GM19455 (cell line): Measurements from ENCODE around the gene SGCD.
"Not testable (repeated sequence)": the region's sequence is repeated elsewhere in the genome, so short reads cannot be mapped to it uniquely, and the experiment has no call there.

Source experiments
- ATAC-seq: cut with Tn5 transposase; IDR thresholded peaks from one replicate; pipeline ENCODE4 v1.9.1; 2021; ENCODE audit not compliant: unreplicated experiment

The SGCD gene

GRCh38 chr5:156617426-156617825 lies 290.5 kb downstream of the SGCD start:
- ATAC-seq = no peak

GRCh38 chr5:156618601-156619000 lies 291.6 kb downstream of the SGCD start:
- no peak for ATAC-seq

GRCh38 chr5:156621719-156622118 lies 294.8 kb downstream of the SGCD start:
- no peak for ATAC-seq

GRCh38 chr5:156623381-156624040 lies 296.5 kb downstream of the SGCD start:
- ATAC-seq = no peak

GRCh38 chr5:156624686-156625085 lies 297.7 kb downstream of the SGCD start:
- ATAC-seq = no peak

- no peak for ATAC-seq
Observed at GRCh38 chr5:156628421-156628820, 301.5 kb downstream of the SGCD start.

GRCh38 chr5:156631005-156631404 lies 304.0 kb downstream of the SGCD start:
- no peak for ATAC-seq

GRCh38 chr5:156634301-156634700 lies 307.3 kb downstream of the SGCD start:
- ATAC-seq = no peak

GRCh38 chr5:156640691-156641241 lies 313.8 kb downstream of the SGCD start:
- ATAC-seq = no peak

GRCh38 chr5:156641686-156642085 lies 314.7 kb downstream of the SGCD start:
- no peak for ATAC-seq

GRCh38 chr5:156647034-156647451 lies 320.1 kb downstream of the SGCD start:
- no peak for ATAC-seq

- no peak for ATAC-seq
Observed at GRCh38 chr5:156654444-156654843, 327.5 kb downstream of the SGCD start.

GRCh38 chr5:156655732-156656131 lies 328.8 kb downstream of the SGCD start:
- no peak for ATAC-seq

GRCh38 chr5:156664832-156665231 lies 337.9 kb downstream of the SGCD start:
- not testable (repeated sequence) for ATAC-seq

- not testable (repeated sequence) for ATAC-seq
Observed at GRCh38 chr5:156666686-156667085, 339.7 kb downstream of the SGCD start.

GRCh38 chr5:156667616-156668015 lies 340.7 kb downstream of the SGCD start:
- no peak for ATAC-seq

GRCh38 chr5:156669416-156669815 lies 342.5 kb downstream of the SGCD start:
- ATAC-seq = no peak

- ATAC-seq = no peak
Observed at GRCh38 chr5:156670615-156671014, 343.7 kb downstream of the SGCD start.

- ATAC-seq = no peak
Observed at GRCh38 chr5:156675395-156675794, 348.4 kb downstream of the SGCD start.

- ATAC-seq = no peak
Observed at GRCh38 chr5:156677963-156678362, 351.0 kb downstream of the SGCD start.

GRCh38 chr5:156678484-156678883 lies 351.5 kb downstream of the SGCD start:
- ATAC-seq = no peak

- no peak for ATAC-seq
Observed at GRCh38 chr5:156680831-156681230, 353.9 kb downstream of the SGCD start.

- no peak for ATAC-seq
Observed at GRCh38 chr5:156681265-156681664, 354.3 kb downstream of the SGCD start.
